ENCODE data around the gene PCSK5. TPM values are rescaled to one million over a fixed set of nuclear protein-coding genes. Genes with fewer than 3 reads are reported as not detected.

Gene PCSK5
- total and polyA plus RNA-seq, 2 donors (not counting 3 experiments of a cell fraction or from before 2014, with no cell fraction given): 2.6 to 4.8 TPM

GRCh38 chr9:76018235-76018634 lies 127.8 kb downstream of the PCSK5 start:
- Histone ChIP-seq H3K36me3 (ENCODE audit: control insufficient read depth in 2 of 2, extremely low read depth in 1 of 2, insufficient read depth in 2 of 2, low read length in 2 of 2) (no peaks in the 10 kb centered on the region), H4K20me1 (replicated peaks; ENCODE audit: control insufficient read depth, extremely low read depth, insufficient read depth, low read length) (no peaks in the 10 kb centered on the region), H3K4me3 (replicated peaks in 1 of 3; ENCODE audit: insufficient read depth in 1 of 3, low read depth in 1 of 3, low read length in 3 of 3) (no peak overlapping the region), H3K9ac (replicated peaks; ENCODE audit: extremely low read depth, insufficient read depth, low read length) (no peak overlapping the region), H3K27ac (ENCODE audit: insufficient read depth, low read depth, low read length) (no peak overlapping the region), H3K27me3 (ENCODE audit: control insufficient read depth in 2 of 2, insufficient read depth in 2 of 2, low read length in 2 of 2) (no peaks in the 10 kb centered on the region), H3K4me2 (ENCODE audit: insufficient read depth, low read length) (no peak overlapping the region), H3K9me3 (replicated peaks; ENCODE audit: control insufficient read depth, insufficient read depth, low read length) (no peaks in the 10 kb centered on the region), H2AFZ (ENCODE audit: low read depth, low read length) (no peak overlapping the region), H3K79me2 (ENCODE audit: control insufficient read depth, insufficient read depth, low read length) (no peaks in the 10 kb centered on the region), H3K9me1 (replicated peaks; ENCODE audit: control insufficient read depth, extremely low read depth, insufficient read depth, low read length) (no peaks in the 10 kb centered on the region), H3K4me1 (ENCODE audit: control insufficient read depth, extremely low read depth, insufficient read depth, low read length) (no peaks in the 10 kb centered on the region)
- ChIA-PET POLR2A (no interaction called here), CTCF (no interaction called here)
- dilution Hi-C loops (cut with MboI; ENCODE audit: extremely low pct_ligation_motif_present, low sequenced_read_pairs): no loop called here
- DNase-seq (ENCODE audit: low read depth, low spot score): no peak
- BruUV-seq (replicated peaks): no TSS peak
- no peak for FAIRE-seq
- TF ChIP-seq MAX (IDR thresholded peaks at IDR 0.05; ENCODE audit: insufficient read depth, insufficient read length) (no peak), POLR2A (IDR thresholded peaks at IDR 0.05; ENCODE audit: low read depth, low read length) (no peak), CTCF (IDR thresholded peaks at IDR 0.05; ENCODE audit: extremely low read depth in 1 of 2, insufficient read depth in 1 of 2, low read depth in 1 of 2, low read length in 2 of 2) (no peak), FOS (IDR thresholded peaks at IDR 0.05; ENCODE audit: borderline replicate concordance, insufficient read depth, low read length) (no peak), JUN (IDR thresholded peaks at IDR 0.05; ENCODE audit: borderline replicate concordance, insufficient read depth, insufficient read length, low read depth) (no peak), MYC (IDR thresholded peaks at IDR 0.05; ENCODE audit: low read depth, low read length) (no peak), POLR2AphosphoS5 (IDR thresholded peaks at IDR 0.05; ENCODE audit: insufficient read depth, low read depth, low read length) (no peak), GATA2 (IDR thresholded peaks at IDR 0.05; ENCODE audit: insufficient read depth, insufficient read length, low read depth, low read length) (no peak), EZH2 (IDR thresholded peaks at IDR 0.05; ENCODE audit: borderline replicate concordance, low read depth, low read length, severe bottlenecking) (no peak)
- intact Hi-C loops (cut with micrococcal nuclease): no loop called here
